HepG2 (cell line): ENCODE results near the gene CDH11. TPM values are rescaled to one million over a fixed set of nuclear protein-coding genes. Genes with fewer than 3 reads are reported as not detected.

Source experiments
- ATAC-seq: fragments of 200-7000 bp; cut with Tn5 transposase; 3 replicates; pipeline ENCODE4 v1.9.1; 2020; ENCODE audit warnings: mild to moderate bottlenecking, moderate library complexity
- BruUV-seq: library from RNA; stranded (reverse); fragments of 400-500 nt; replicated peaks from 2 replicates; lab custom pipeline; 2021; lab: Mats Ljungman, UMichigan
- CTCF ChIA-PET: fragments of 300-600 bp; formaldehyde crosslinking; extraction: SDS; loops from one replicate; lab custom pipeline; 2021; ENCODE audit warnings: low total read pairs, inconsistent platforms, low intra/inter-chr PET ratio; lab: Yijun Ruan, JAX
- POLR2A ChIA-PET: fragments of 350-600 bp; sonication (Branson Sonifier 250); formaldehyde crosslinking; loops from one replicate; lab custom pipeline; 2020; ENCODE audit warnings: antibody characterized with exemption, inconsistent platforms; lab: Yijun Ruan, JAX
- DNase-seq: peaks from one replicate; pipeline ENCODE4 v3.0.0-alpha.2; 2015; ENCODE audit warnings: low spot score
- FAIRE-seq: peaks from 3 replicates; lab custom pipeline; 2011; peaks lifted over from hg19 to GRCh38; lab: Jason Lieb, UNC
- H2AFZ ChIP-seq: one replicate; pipeline ENCODE4 v1.6.1; 2011; ENCODE audit warnings: low read length, inconsistent platforms
- H3K27ac ChIP-seq: fragments of 300-600 bp; 3 replicates; pipeline ENCODE4 v1.8.0; 2011; ENCODE audit warnings: mixed run types, mild to moderate bottlenecking, mixed read lengths, low read length, inconsistent platforms; ENCODE audit not compliant: insufficient read depth; ENCODE audit errors: extremely low read length
- H3K27me3 ChIP-seq, 2 experiments: fragments of 200-600 bp in 1 of 2; 2 replicates in 1 of 2; 3 replicates in 1 of 2; pipeline versions ENCODE4 v1.6.0 to v1.8.0; 2011; ENCODE audit warnings: low read length in 2 of 2, mild to moderate bottlenecking in 2 of 2, moderate library complexity in 2 of 2, inconsistent platforms in 1 of 2; ENCODE audit not compliant: insufficient read depth in 2 of 2, control insufficient read depth in 1 of 2
- H3K36me3 ChIP-seq, 2 experiments: fragments of 200-600 bp in 1 of 2; replicated peaks in 1 of 2; 2 replicates in 1 of 2; 3 replicates in 1 of 2; pipeline versions ENCODE4 v1.5.1 to v1.8.0; 2011; ENCODE audit warnings: low read length in 2 of 2, inconsistent platforms in 1 of 2; ENCODE audit not compliant: insufficient read depth in 2 of 2, control insufficient read depth in 1 of 2
- H3K4me1 ChIP-seq: 2 replicates; pipeline ENCODE4 v1.5.1; 2012; ENCODE audit warnings: low read length, inconsistent platforms; ENCODE audit not compliant: insufficient read depth
- H3K4me2 ChIP-seq: 2 replicates; pipeline ENCODE4 v1.6.0; 2011; ENCODE audit warnings: low read depth, low read length, inconsistent platforms
- H3K4me3 ChIP-seq, 3 experiments: fragments of 200-600 bp in 1 of 3; sonication (generic), shearing (Covaris generic) in 1 of 3; replicated peaks in 1 of 3; 2 replicates each; pipeline ENCODE4 v1.5.1; 2011 to 2016; ENCODE audit warnings: low read length in 3 of 3, inconsistent platforms in 2 of 3, low read depth in 2 of 3, mild to moderate bottlenecking in 2 of 3, control low read depth in 1 of 3, mixed read lengths in 1 of 3; ENCODE audit not compliant: insufficient read depth in 1 of 3
- H3K79me2 ChIP-seq: one replicate; pipeline ENCODE4 v1.6.1; 2011; ENCODE audit warnings: low read length, inconsistent platforms; ENCODE audit not compliant: insufficient read depth
- H3K9ac ChIP-seq: 2 replicates; pipeline ENCODE4 v1.6.0; 2011; ENCODE audit warnings: mild to moderate bottlenecking, low read depth, low read length, inconsistent platforms; ENCODE audit not compliant: insufficient read depth
- H3K9me3 ChIP-seq: 2 replicates; pipeline ENCODE4 v1.5.1; 2012; ENCODE audit warnings: mild to moderate bottlenecking, low read length
- H4K20me1 ChIP-seq: 2 replicates; pipeline ENCODE4 v1.6.0; 2011; ENCODE audit warnings: inconsistent platforms, mild to moderate bottlenecking, low read length, moderate library complexity; ENCODE audit not compliant: insufficient read depth
- ARNTL ChIP-seq: sonication (generic); formaldehyde crosslinking; IDR thresholded peaks from 2 replicates; pipeline ENCODE4 v1.4.0; 2020; ENCODE audit warnings: mild to moderate bottlenecking, missing genetic modification reagents
- ASH2L ChIP-seq: fragments of 300-600, 200-600 bp; sonication (generic); IDR thresholded peaks from 2 replicates; pipeline ENCODE4 v1.7.0; 2017; ENCODE audit warnings: low read depth, mild to moderate bottlenecking, moderate library complexity, mixed read lengths, low read length; ENCODE audit not compliant: insufficient read length
- CREB3 ChIP-seq: sonication (generic); formaldehyde crosslinking; IDR thresholded peaks from 2 replicates; pipeline ENCODE4 v1.5.0; 2020; ENCODE audit warnings: missing genetic modification reagents
- REPIN1 ChIP-seq: sonication (generic); formaldehyde crosslinking; IDR thresholded peaks from 2 replicates; pipeline ENCODE4 v1.8.0; 2022; ENCODE audit warnings: missing genetic modification reagents, low read depth, mild to moderate bottlenecking, borderline replicate concordance
- ZSCAN12 ChIP-seq: sonication (generic); formaldehyde crosslinking; IDR thresholded peaks from 2 replicates; pipeline ENCODE4 v1.9.0; 2021; ENCODE audit warnings: mild to moderate bottlenecking, missing genetic modification reagents
- WGBS: methylation state at CpG from one replicate; pipeline ENCODE4 v1.1.6; 2017; ENCODE audit warnings: low lambda C conversion rate; 5-methylcytosine and 5-hydroxymethylcytosine counted together
- in situ Hi-C: cut with HindIII; loops from 2 replicates; pipeline ENCODE4 v1.10.0; 2017; ENCODE audit warnings: low pct_unique_long_range_greater_than_20kb; ENCODE audit not compliant: extremely low pct_ligation_motif_present
- intact Hi-C: fragments of 100-400 bp; cut with micrococcal nuclease; formaldehyde crosslinking; loops from one replicate; pipeline ENCODE4 v1.10.0; 2022; ENCODE audit not compliant: unreplicated experiment
- polyA plus RNA-seq, 8 experiments: library from polyadenylated mRNA; depleted of rRNA in 3 of 8; stranded (reverse) in 7 of 8; unstranded in 1 of 8; fragments of >200 nt; fragmentation: Illumina TruSeq in 4 of 8; extraction: Trizol in 4 of 8; gene quantifications; 2 replicates each; pipeline versions ENCODE4 v1.2.1 to v1.2.3, GENCODE V29; 2011 to 2016; ENCODE audit warnings: low read depth in 4 of 8, missing spikeins in 1 of 8, mixed read lengths in 1 of 8; ENCODE audit not compliant: insufficient read depth in 1 of 8
- total RNA-seq, 5 experiments: library from RNA; depleted of rRNA; stranded (reverse); fragments of >200 nt; fragmentation: Illumina TruSeq; extraction: Trizol; gene quantifications; 2 replicates each; pipeline ENCODE4 v1.2.3, GENCODE V29; 2016; ENCODE audit warnings: low read depth in 1 of 5
- TF ChIP-seq, protein P1 (sequence below): IDR thresholded peaks from 2 replicates; pipeline ENCODE4 v1.6.1; 2016; ENCODE audit warnings: missing compliant biosample characterization, missing genetic modification reagents, borderline replicate concordance
- TF ChIP-seq, protein P2 (sequence below): sonication (generic); formaldehyde crosslinking; IDR thresholded peaks from 2 replicates; pipeline ENCODE4 v1.8.0; 2022; ENCODE audit warnings: missing genetic modification reagents, mild to moderate bottlenecking, borderline replicate concordance

The CDH11 gene
- total and polyA plus RNA-seq, 2 of the 13 experiments (the other 11 are each of a cell fraction or from before 2014, with no cell fraction given): not detected

- H2AFZ ChIP-seq: no peak overlapping the region
- no TSS peak for BruUV-seq
- intact Hi-C loops: no loop called here
- H3K79me2 ChIP-seq: no peaks in the 10 kb centered on the region
- TF ChIP-seq CREB3 (CRISPR knock-in tag): no peak
- TF ChIP-seq, protein P1, sequence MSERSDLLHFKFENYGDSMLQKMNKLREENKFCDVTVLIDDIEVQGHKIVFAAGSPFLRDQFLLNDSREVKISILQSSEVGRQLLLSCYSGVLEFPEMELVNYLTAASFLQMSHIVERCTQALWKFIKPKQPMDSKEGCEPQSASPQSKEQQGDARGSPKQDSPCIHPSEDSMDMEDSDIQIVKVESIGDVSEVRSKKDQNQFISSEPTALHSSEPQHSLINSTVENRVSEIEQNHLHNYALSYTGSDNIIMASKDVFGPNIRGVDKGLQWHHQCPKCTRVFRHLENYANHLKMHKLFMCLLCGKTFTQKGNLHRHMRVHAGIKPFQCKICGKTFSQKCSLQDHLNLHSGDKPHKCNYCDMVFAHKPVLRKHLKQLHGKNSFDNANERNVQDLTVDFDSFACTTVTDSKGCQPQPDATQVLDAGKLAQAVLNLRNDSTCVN (CRISPR knock-in tag): no peak
- no peak for TF ChIP-seq ZSCAN12
- WGBS: under 1% methylated on average over 6 of the region's 6 CpGs
- FAIRE-seq (no peak), ATAC-seq (no peak), DNase-seq (no peak)
- no peaks in the 10 kb centered on the region for H3K4me1 ChIP-seq
- no peaks in the 10 kb centered on the region for H3K36me3 ChIP-seq
- H3K4me2 ChIP-seq: no peak overlapping the region
- H3K4me3 ChIP-seq: no peak overlapping the region
- no peak overlapping the region for H3K9ac ChIP-seq
- ChIA-PET CTCF (no interaction called here), POLR2A (no interaction called here)
- no peaks in the 10 kb centered on the region for H4K20me1 ChIP-seq
- no peaks in the 10 kb centered on the region for H3K27me3 ChIP-seq
- in situ Hi-C loops: no loop called here
- no peaks in the 10 kb centered on the region; the same call in 1 of the 2 replicates for H3K9me3 ChIP-seq
- no peak overlapping the region for H3K27ac ChIP-seq
Observed at GRCh38 chr16:64968539-64968938, 153.3 kb downstream of the CDH11 start.

DNA sequence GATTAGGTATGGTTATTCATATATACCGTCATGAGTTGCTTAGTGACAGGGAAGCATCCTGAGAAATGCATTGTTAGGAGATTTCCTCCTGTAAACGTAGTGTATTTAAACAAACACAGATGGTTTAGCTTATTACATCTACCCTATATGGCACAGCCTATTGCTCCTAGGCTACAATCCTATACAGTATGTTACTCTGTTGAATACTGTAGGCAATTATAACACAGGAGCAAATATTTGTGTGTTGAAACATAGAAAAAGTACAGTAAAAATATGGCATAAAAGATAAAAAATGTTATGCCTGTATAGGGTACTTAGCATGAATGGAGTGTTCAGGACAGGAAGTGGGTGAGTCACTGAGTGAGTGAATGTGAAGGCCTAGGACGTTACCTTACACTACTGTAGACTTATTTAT lies 157.7 kb downstream of the CDH11 start:
- POLR2A ChIA-PET: no interaction called here
- Histone ChIP-seq H3K4me2 (no peak overlapping the region), H3K9me3 (peaks cover 17% of the 10 kb centered on the region), H3K9ac (no peak overlapping the region), H3K27ac (no peak overlapping the region), H4K20me1 (no peaks in the 10 kb centered on the region), H3K79me2 (no peaks in the 10 kb centered on the region), H3K36me3 (no peaks in the 10 kb centered on the region), H2AFZ (no peak overlapping the region), H3K27me3 (no peaks in the 10 kb centered on the region), H3K4me1 (no peaks in the 10 kb centered on the region), H3K4me3 (no peak overlapping the region)
- TF ChIP-seq, protein P2, sequence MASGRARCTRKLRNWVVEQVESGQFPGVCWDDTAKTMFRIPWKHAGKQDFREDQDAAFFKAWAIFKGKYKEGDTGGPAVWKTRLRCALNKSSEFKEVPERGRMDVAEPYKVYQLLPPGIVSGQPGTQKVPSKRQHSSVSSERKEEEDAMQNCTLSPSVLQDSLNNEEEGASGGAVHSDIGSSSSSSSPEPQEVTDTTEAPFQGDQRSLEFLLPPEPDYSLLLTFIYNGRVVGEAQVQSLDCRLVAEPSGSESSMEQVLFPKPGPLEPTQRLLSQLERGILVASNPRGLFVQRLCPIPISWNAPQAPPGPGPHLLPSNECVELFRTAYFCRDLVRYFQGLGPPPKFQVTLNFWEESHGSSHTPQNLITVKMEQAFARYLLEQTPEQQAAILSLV (CRISPR knock-in tag): no peak
- TF ChIP-seq ARNTL (CRISPR knock-in tag): no peak
- no peak for TF ChIP-seq REPIN1 (CRISPR knock-in tag)
- TF ChIP-seq ASH2L: no peak
- CTCF ChIA-PET: no interaction called here
- in situ Hi-C loops: no loop called here
- ATAC-seq (no peak), DNase-seq (no peak), FAIRE-seq (no peak)
- intact Hi-C loops: no loop called here
- WGBS: 5% methylated on average over 3 of the region's 3 CpGs
- no TSS peak for BruUV-seq
